Lower leg skin (tissue), 4 donors: Measurements from ENCODE around the gene CTIF. TPM values are rescaled to one million over a fixed set of nuclear protein-coding genes. Genes with fewer than 3 reads are reported as not detected.
"Not testable (repeated sequence)": the region's sequence is repeated elsewhere in the genome, so short reads cannot be mapped to it uniquely, and the experiment has no call there.

Source experiments
- DNase-seq, 2 donors: peaks; one replicate each; pipeline ENCODE4 v3.0.0-alpha.2; 2019; ENCODE audit warnings: low spot score in 2 of 2
- H3K4me3 ChIP-seq: fragments of 200-600 bp; sonication (generic); 2 replicates; pipeline ENCODE4 v1.5.1; 2017; ENCODE audit warnings: mild to moderate bottlenecking, low read depth; ENCODE audit not compliant: poor library complexity, severe bottlenecking
- POLR2A ChIP-seq, 2 donors: fragments of 450-650 bp; IDR thresholded peaks; one replicate each; pipeline ENCODE4 v1.6.1; 2016 to 2017; ENCODE audit warnings: antibody characterized with exemption in 2 of 2, mild to moderate bottlenecking in 1 of 2, moderate library complexity in 1 of 2
- WGBS, 2 donors: methylation state at CpG; one replicate each; pipeline ENCODE4 v1.1.5; 2018; 5-methylcytosine and 5-hydroxymethylcytosine counted together
- intact Hi-C: fragments of 100-400 bp; cut with DNase I; formaldehyde crosslinking; loops from one replicate; pipeline ENCODE4 v1.15.0; 2023; ENCODE audit warnings: low total_unique reads
- total RNA-seq, 4 donors: library from RNA; depleted of rRNA; stranded (reverse); fragments of >200 nt; gene quantifications; one replicate each; pipeline ENCODE4 v1.1.0, GENCODE V29; 2016
- TF ChIP-seq, protein P1 (sequence below), 3 donors: fragments of 450-650 bp; IDR thresholded peaks; one replicate each; pipeline ENCODE4 v1.5.1; 2016; ENCODE audit warnings: antibody characterized with exemption in 3 of 3, mild to moderate bottlenecking in 3 of 3, moderate library complexity in 2 of 3

Gene CTIF
- total RNA-seq, 4 donors from 2014 or later = 22.6 to 44.0 (median 30.2) TPM

DNA sequence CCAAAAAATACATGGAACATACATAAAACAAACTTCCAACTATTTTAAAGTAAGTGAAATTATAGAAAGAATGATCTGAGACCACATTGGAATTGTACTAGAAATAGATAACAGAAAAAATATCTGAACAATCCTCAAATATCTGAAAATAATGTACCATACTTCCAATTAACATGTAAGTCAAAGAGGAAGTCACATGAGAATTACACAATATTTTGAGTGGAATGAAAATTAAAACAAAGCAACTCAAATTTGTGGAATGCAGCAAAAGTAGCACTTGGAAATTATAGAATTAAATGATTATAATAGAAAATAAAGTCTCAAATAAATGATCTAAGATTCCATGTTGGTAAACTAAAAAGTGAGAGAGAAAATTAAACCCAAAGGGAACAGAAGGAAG, 38.3 kb upstream of the CTIF start:
- no peak for DNase-seq
- intact Hi-C loops = no loop called here
- no peak for TF ChIP-seq POLR2A (IDR thresholded peaks at IDR 0.05)
- TF ChIP-seq, protein P1, sequence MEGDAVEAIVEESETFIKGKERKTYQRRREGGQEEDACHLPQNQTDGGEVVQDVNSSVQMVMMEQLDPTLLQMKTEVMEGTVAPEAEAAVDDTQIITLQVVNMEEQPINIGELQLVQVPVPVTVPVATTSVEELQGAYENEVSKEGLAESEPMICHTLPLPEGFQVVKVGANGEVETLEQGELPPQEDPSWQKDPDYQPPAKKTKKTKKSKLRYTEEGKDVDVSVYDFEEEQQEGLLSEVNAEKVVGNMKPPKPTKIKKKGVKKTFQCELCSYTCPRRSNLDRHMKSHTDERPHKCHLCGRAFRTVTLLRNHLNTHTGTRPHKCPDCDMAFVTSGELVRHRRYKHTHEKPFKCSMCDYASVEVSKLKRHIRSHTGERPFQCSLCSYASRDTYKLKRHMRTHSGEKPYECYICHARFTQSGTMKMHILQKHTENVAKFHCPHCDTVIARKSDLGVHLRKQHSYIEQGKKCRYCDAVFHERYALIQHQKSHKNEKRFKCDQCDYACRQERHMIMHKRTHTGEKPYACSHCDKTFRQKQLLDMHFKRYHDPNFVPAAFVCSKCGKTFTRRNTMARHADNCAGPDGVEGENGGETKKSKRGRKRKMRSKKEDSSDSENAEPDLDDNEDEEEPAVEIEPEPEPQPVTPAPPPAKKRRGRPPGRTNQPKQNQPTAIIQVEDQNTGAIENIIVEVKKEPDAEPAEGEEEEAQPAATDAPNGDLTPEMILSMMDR (IDR thresholded peaks at IDR 0.05) = no peak
- H3K4me3 ChIP-seq = no peak overlapping the region

DNA sequence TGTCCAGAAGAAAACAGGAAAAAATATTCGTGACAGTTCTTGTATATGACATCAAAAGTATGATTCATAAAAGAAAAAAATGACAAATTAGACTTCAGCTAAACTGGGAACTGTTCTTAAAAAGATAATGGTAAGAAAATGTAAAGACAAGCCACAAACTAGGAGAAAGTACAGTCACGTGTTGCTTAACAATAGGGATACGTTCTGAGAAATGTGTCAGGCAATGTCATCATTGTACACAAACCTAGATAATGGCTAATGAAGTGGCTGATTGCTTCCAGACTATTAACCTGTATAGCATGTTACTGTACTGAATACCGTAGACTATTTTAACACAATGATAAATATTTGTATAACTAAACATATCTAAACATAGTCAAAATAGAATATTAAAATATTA, 35.9 kb upstream of the CTIF start:
- no peak for DNase-seq
- intact Hi-C loops = no loop called here
- no peak overlapping the region for H3K4me3 ChIP-seq
- 80 to 81% methylated on average over 4 of the region's 4 CpGs for WGBS, 2 donors
- TF ChIP-seq, protein P1 (IDR thresholded peaks at IDR 0.05) = no peak
- no peak for TF ChIP-seq POLR2A (IDR thresholded peaks at IDR 0.05)

DNA sequence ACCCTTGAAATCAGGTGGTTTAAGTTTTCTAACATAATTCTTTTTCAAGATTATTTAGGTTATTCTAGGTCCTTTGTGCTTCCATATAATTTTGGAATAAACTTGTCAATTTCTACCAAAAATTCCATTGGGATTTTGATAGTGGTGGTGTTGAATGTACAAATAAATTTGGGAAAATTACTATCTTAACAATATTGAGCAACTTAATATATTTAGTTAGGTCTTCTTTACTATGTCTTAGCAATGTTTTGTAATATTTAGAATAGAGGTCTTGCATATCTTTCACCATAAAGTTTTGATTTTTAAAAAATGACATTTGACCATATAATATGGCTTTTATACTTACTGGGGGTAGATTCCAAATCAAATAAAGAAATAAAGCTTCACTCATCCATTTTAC, 34.0 kb upstream of the CTIF start:
- no peak overlapping the region for H3K4me3 ChIP-seq
- no peak for TF ChIP-seq POLR2A (IDR thresholded peaks at IDR 0.05)
- TF ChIP-seq, protein P1 (IDR thresholded peaks at IDR 0.05) = no peak
- intact Hi-C loops = no loop called here
- DNase-seq = no peak

DNA sequence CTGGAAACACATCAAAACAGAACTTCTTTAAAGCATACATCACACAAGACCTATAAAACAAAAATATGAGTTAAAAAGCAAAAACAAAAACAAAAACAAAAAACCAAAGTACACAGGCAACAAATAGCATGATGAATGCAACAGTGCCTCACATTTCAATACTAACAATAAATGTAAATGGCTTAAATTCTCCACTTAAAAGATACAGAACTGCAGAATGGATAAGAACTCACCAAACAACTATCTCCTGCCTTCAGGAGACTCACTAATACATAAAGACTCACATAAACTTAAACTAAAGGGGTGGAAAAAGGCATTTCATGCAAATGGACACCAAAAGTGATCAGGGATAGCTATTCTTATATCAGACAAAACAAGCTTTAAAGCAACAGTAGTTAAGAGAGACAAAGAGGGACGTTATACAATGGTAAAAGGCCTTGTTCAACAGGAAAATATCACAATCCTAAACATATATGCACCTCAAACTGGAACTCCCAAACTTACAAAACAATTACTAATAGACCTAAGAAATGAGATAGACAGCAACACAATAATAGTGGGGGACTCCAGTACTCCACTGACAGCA, 31.8 kb upstream of the CTIF start:
- H3K4me3 ChIP-seq, DNase-seq, intact Hi-C loops: not testable (repeated sequence)
- WGBS, 2 donors = 79 to 82% methylated on average over 1 of the region's 1 CpG

DNA sequence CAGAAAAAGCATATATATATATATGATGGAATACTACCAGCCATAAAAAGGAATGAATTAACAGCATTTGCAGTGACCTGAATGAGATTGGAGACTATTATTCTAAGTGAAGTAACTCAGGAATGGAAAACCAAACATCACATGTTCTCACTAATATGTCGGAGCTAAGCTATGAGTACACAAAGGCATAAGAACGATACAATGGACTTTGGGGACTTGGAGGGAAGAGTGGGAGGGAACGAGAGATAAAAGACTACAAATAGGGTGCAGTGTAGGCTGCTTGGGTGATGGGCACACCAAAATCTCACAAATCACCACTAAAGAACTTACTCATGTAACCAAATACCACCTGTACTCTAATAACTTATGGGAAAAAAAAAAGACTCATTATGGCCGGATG, 26.3 kb upstream of the CTIF start:
- intact Hi-C loops, DNase-seq, H3K4me3 ChIP-seq: not testable (repeated sequence)
- WGBS, 2 donors = 92 to 93% methylated on average over 4 of the region's 4 CpGs

DNA sequence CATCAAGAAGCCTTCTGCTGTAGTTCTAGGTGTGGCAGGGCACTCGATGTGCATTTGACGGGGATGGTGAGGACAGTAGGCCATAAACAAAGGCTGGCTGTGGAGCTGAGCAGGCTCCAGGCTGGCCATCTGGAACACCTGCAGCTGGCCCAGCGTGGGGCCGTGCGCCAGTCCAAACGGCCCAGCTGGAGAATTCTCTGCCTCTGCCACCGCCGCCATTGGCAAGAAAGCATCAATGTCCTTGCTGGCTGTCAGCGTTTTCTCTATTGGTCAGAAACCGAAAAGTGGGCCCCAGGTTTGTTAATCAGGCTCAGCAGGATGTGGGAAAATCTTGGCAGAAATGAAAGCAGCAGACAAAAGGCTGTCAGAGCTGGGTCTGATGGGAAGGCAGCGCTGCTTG, 24.0 kb upstream of the CTIF start:
- WGBS, 2 donors = 81 to 88% methylated on average over 11 of the region's 11 CpGs
- intact Hi-C loops = no loop called here
- no peak for DNase-seq
- TF ChIP-seq, protein P1 (IDR thresholded peaks at IDR 0.05) = no peak
- no peak for TF ChIP-seq POLR2A (IDR thresholded peaks at IDR 0.05)
- H3K4me3 ChIP-seq = no peak overlapping the region

DNA sequence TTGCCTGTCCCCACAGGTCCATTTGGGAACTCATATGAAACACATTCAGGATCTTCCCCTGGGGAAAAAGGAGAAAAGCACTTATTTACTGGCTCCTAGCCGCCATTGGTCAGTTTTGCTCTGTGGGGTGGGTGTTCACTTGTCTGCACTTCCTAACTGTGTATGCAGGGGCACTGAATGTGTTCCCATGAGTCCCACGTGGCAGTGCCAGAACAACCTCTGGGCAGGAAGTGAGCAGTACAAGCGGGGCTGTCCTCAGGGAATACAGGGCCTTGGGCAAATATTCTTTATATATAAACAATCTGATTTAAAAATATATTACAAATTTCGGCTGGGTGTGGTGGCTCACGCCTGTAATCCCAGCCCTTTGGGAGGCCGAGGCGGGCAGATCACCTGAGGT, 21.8 kb upstream of the CTIF start:
- no peak for TF ChIP-seq POLR2A (IDR thresholded peaks at IDR 0.05)
- TF ChIP-seq, protein P1 (IDR thresholded peaks at IDR 0.05) = no peak
- intact Hi-C loops = no loop called here
- no peak for DNase-seq
- 81 to 84% methylated on average over 7 of the region's 7 CpGs for WGBS, 2 donors
- H3K4me3 ChIP-seq = no peak overlapping the region
